ENCODE measurements around the gene CCNQ.
A peak's percentile ranks its signal among the peaks of the same experiment; 100 is the strongest.

Gene CCNQ

DNA sequence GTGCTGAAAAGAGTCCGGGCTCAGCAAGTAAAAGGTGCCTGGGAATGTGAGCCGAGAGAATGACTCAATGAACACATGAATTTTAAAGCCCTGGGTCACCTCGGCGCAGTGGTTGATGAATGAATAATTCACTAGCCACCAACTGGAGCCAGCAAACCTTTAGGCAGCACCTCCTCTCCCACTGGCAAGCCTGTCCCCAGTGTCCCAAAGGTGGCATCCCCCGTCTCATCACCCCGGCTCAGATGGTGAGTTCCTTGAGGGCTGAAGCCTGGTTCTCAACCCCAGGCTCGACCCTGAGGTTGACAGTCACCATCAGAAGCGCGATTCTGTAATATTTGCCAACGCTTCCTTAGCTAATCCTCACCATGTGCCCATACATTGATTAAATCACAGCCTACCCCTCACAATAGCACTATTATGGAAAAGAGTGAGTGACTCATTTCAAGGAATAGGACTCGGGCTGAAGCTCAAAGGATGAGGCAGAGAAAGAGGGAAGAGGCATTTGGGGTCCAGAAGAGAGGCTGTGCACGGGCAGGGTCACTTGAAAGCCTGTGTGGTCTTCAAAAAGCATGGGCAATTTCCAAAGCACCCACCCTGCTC lies 2.7 kb upstream of the CCNQ start (continued):
- no peak for TF ChIP-seq OSR2 (tag by site-specific recombination; IDR thresholded peaks at IDR 0.05)

DNA sequence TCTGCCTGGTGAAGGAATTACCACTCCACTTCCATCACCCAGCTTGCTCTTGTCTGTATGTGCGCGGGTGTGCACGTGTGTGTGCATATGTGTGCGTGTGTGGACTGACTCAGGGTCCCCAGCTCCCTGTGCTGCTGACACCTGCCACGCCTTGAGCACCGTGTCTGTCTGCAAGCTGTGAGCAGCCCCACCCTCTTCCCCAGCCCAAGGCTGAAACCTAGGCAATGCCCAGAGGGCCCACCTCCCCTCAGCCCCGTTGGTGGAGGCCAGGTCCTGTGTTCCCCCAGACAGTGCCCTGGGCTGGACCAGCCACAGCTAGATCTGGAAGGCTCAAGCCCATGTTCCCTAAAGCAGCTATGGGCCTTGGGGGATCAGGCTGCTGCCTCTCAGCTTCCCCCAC lies 2.0 kb upstream of the CCNQ start:
- H3K36me3 ChIP-seq (ENCODE audit: control insufficient read depth in 2 of 2, insufficient read depth in 1 of 2, low read length in 2 of 2): peaks cover 0 to 10% of the 10 kb centered on the region in 2 experiments; a peak in 1 of 3 replicates
- no peak for TF ChIP-seq ZNF664 (tag by site-specific recombination; IDR thresholded peaks at IDR 0.05)
- no peak for TF ChIP-seq ZNF585B (tag by site-specific recombination; IDR thresholded peaks at IDR 0.05)
- TF ChIP-seq ZNF341 (tag by site-specific recombination; IDR thresholded peaks at IDR 0.05; ENCODE audit: low read depth): no peak
- TF ChIP-seq, protein P1, sequence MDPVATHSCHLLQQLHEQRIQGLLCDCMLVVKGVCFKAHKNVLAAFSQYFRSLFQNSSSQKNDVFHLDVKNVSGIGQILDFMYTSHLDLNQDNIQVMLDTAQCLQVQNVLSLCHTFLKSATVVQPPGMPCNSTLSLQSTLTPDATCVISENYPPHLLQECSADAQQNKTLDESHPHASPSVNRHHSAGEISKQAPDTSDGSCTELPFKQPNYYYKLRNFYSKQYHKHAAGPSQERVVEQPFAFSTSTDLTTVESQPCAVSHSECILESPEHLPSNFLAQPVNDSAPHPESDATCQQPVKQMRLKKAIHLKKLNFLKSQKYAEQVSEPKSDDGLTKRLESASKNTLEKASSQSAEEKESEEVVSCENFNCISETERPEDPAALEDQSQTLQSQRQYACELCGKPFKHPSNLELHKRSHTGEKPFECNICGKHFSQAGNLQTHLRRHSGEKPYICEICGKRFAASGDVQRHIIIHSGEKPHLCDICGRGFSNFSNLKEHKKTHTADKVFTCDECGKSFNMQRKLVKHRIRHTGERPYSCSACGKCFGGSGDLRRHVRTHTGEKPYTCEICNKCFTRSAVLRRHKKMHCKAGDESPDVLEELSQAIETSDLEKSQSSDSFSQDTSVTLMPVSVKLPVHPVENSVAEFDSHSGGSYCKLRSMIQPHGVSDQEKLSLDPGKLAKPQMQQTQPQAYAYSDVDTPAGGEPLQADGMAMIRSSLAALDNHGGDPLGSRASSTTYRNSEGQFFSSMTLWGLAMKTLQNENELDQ (tag by site-specific recombination; IDR thresholded peaks at IDR 0.05; ENCODE audit: low read depth): no peak
- TF ChIP-seq ZNF514 (tag by site-specific recombination; IDR thresholded peaks at IDR 0.05): no peak
- TF ChIP-seq ZBTB26 (tag by site-specific recombination; optimal IDR thresholded peaks at IDR 0.05): no peak
- H3K4me3 ChIP-seq (ENCODE audit: low read depth, low read length): no peak overlapping the region
- no peaks in the 10 kb centered on the region for H3K4me1 ChIP-seq (ENCODE audit: control insufficient read depth, insufficient read depth, low read length)
- ChIA-PET CTCF (interaction anchor here (0.6 to 2.5 kb wide), 3 partner anchors 9 to 62 kb away, joined by 4 to 20 read pairs (median 7); no protein-coding TSS in a partner anchor), POLR2A (no interaction called here)
- no peak overlapping the region for H3K27ac ChIP-seq (ENCODE audit: extremely low read depth, low read depth, low read length)
- H3K9me3 ChIP-seq (ENCODE audit: control insufficient read depth, insufficient read depth, low read depth, low read length): no peaks in the 10 kb centered on the region

GRCh38 chrX:153600032-153600373 lies 1.1 kb upstream of the CCNQ start:
- Histone ChIP-seq H3K27ac (ENCODE audit: extremely low read depth, low read depth, low read length) (no peak overlapping the region), H3K36me3 (ENCODE audit: control insufficient read depth in 2 of 2, insufficient read depth in 1 of 2, low read length in 2 of 2) (peaks cover 0 to 20% of the 10 kb centered on the region in 2 experiments; a peak in 2 of 3 replicates), H3K9me3 (ENCODE audit: control insufficient read depth, insufficient read depth, low read depth, low read length) (no peaks in the 10 kb centered on the region), H3K4me1 (ENCODE audit: control insufficient read depth, insufficient read depth, low read length) (no peaks in the 10 kb centered on the region), H3K4me3 (ENCODE audit: low read depth, low read length) (peak overlapping the region; percentile 59)
- POLR2A ChIA-PET: interaction anchor here (1.4 kb wide), 1 partner anchor 46 kb away, joined by 4 read pairs; no protein-coding TSS in a partner anchor
- TF ChIP-seq ZBTB11 (tag by site-specific recombination; conservative IDR thresholded peaks at IDR 0.05; ENCODE audit: low read depth) (peak; percentile 92), ZBTB48 (tag by site-specific recombination; IDR thresholded peaks at IDR 0.05) (peak; percentile 60; the same call in 1 of the 2 replicates), ZBTB21 (tag by site-specific recombination; IDR thresholded peaks at IDR 0.05) (no peak)
- CTCF ChIA-PET: interaction anchor here (0.5 to 2.5 kb wide), 9 partner anchors 8 to 91 kb away, joined by 3 to 20 read pairs (median 4); no protein-coding TSS in a partner anchor
